NOMO-1 treated with DMSO at 0.1 percent for 48 hours (cell line): ENCODE results near the gene ELK3.

Experiments used
- DNase-seq: peaks from one replicate; lab custom pipeline; 2025; ENCODE audit not compliant: unreplicated experiment; lab: John Stamatoyannopoulos, UW

ELK3 gene

GRCh38 chr12:96256672-96257361, 62.6 kb downstream of the ELK3 start:
- no peak for DNase-seq

- no peak for DNase-seq
Measured at GRCh38 chr12:96257550-96258103, 63.5 kb downstream of the ELK3 start.

DNA sequence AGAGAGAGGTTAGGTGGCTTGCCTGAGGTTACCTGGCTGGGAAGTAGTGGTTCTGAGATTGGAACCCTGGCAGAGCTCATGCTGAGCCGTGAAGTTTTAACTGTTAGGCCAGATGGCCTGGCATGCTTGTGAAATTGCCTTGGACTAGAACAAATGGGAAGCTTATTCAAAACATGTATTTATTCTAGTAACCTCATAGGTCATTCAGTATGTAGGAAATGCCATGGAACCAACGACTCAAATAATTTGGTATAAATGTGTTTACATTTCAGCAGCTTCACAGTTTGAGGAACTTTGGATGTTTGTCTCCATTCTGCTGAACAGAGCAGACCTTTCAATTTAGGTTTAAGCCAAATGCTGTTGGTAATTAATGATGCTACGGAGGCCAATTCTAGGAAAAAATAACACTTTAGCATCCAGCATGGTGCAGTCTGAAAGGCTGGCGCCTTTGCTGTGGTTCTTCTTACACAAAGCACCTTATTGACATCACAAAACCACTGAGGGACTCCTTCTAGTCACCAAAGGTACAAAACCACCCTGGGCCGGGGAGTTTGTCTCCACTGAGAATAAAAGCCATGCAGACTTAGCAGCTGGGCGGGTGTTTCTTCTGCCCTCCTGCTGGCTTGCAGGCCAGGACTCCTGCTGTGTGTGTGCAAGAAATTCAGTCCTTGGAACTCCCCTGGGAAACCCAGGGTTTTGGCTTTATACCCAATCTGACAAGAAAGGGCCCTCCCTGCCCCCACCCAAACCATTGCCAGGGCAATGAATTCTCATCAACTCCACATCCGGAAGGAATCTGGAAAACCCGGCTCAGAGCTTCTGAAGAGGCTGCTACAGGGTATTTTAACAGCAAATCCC, 64.2 kb downstream of the ELK3 start:
- DNase-seq: no peak

GRCh38 chr12:96260231-96260630, 66.1 kb downstream of the ELK3 start:
- no peak for DNase-seq

GRCh38 chr12:96260644-96261043, 66.5 kb downstream of the ELK3 start:
- DNase-seq: no peak

DNA sequence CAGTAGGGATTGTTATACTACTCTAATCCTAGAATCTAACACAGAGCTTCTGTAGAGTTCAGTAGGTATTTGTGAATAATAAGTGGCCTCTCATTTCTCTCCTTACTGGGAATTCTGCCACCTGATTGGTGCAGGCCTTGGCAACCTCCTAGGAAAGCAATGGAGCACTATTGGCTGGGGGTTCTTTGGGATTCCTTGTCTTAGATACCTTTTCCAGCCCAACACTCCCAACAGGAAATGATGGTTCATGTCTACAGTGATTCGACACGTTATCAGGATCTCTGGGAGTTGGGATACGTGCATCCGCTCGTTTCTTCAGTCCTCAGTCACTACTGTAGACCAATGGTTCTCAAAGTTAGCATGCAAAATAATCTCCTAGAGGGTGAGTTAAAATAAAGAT, 67.4 kb downstream of the ELK3 start:
- no peak for DNase-seq

DNA sequence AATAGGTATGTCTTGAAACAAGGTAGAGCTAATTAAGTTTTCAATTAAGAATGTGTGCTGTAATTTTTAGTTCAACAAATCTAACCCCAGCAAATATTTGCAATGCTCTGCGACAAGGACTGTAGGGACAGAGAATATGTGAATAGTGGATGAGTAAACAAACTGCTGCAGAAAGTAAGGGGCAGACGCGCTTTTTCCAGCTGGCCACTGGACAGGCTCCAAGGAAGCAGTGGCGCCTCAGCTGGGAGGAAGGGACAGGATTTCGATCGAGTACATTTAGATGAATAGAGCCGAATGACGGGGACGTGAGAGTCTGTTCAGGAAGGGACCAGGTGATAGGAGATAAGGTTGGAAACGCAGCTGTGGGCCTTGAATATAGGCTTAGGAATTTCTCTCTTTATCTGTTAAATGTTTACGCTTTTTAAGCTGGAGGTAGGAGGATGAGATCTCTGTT, 69.3 kb downstream of the ELK3 start:
- DNase-seq: no peak

GRCh38 chr12:96265400-96265799, 71.2 kb downstream of the ELK3 start:
- no peak for DNase-seq

DNA sequence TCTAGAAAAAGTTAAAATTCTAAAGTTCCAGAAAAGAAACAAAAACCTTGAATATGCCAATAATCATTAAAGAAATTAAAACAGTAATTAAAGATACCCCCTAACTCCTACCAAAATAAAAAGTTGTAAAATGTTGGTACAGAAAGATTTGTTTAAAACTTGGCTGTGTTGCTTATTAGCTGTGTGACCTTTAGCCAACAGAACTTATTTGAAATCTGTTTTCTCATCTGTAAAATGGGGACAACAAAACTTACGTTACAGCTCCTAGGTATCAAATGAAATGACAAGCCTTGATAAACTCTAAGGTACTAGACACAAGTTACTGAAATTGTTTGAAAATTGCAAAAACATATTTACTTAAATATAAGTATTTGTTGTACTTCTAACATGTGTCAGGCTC, 71.7 kb downstream of the ELK3 start:
- no peak for DNase-seq

DNA sequence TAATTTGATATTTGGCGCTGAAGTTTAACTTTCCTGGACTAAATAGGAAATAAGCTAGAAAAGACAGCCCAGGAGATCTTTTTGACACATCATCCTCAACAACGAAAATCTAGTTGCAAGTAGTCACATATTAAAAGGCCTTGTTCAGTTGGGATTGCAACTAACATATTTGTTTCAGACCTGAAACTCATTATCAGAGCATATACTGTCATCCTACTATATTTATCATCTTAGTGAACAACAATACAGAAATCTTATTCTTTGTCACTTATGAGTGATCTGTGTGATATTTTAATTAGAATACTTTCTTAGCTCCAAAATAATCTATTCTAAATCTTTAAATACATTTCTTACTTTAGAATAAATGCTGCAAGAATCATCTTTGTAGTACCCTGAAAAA, 72.1 kb downstream of the ELK3 start:
- no peak for DNase-seq

DNA sequence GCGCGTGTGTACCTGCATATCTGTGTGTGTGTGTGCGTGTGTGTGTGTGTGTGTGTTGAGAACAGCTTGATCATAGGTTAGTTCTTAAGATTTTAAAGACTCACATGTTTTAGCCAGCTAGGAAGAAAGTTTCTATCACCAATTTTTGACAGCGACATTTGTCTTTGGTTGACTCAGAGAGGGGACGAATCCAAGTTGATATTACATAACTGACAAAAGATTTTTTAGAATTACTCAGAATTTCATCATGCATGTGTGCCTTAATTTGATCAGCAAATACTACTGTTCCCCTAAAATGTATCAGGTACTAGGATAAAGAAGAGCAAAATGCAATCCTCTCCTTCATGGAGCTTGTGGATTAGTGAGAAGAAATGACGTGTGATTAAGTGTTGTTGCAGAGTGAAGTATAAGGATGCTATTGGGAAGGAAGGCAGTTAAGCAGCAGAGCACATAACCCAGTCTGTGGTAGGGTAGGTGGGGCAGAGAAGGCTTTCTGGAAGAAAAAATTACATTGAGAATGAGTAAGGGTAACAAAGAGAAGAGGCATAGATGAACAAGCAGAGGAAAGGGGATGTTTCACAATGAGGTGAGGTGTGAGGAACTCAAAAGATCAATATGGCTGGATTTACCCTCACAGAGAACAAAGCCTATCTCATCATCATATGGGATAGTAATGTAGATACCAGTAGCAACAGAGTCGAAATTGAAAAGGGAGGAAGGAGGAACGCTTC, 77.5 kb downstream of the ELK3 start:
- DNase-seq: no peak

DNA sequence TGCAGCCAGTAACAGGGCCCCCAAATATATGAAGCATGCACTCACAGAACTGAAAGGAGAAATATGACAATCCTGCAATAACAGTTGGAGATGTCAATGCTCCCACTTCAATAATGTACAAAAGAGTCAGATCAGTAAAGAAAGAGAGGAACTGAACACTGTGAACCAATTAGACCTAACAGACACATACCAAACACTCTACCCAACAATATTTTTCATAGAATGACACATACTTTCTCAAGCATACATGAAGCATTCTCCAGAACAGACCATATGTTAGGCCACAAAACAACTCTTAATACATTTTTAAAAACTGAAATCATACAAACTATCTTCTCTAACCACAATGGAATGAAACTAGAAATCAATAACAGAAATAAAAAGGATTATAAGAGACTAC, 80.2 kb downstream of the ELK3 start:
- no peak for DNase-seq

DNA sequence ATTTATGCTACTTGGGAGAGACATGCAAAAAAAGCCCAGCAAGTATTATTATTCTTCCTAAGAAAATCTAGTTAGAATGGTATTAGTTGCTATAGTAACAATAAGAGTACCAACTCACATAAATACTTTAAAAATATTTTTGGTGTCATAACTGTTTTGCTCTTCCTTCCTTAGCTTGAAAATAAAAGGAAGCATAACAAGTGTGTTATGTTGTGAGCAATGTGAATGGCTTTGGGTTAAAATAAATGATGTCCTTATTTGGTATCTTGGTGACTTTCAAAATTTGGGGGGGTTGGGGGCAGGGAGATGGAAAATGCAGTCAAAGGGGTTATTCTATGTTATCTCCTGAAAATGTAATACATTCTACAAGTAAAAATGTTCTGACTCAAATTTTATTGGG, 91.0 kb downstream of the ELK3 start:
- DNase-seq: no peak

- no peak for DNase-seq
Measured at GRCh38 chr12:96289067-96289466, 94.9 kb downstream of the ELK3 start.

DNA sequence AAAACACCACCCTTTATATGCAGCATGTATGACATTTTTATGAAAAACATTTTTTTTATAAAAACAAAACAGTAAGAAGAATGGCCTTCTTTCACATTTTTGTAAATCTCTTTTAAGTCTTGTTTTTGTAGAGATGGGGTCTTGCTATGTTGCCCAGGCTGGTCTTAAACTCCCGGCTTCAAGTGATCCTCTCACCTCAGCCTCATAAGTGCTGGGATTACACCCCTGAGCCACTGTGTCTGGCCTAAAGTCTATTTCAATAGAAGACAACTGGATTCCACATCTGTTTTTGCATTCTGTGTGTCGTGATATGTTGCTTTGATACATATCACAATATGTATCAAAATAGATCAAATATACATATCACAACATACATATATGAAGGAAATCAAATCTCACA, 98.9 kb downstream of the ELK3 start:
- no peak for DNase-seq

DNA sequence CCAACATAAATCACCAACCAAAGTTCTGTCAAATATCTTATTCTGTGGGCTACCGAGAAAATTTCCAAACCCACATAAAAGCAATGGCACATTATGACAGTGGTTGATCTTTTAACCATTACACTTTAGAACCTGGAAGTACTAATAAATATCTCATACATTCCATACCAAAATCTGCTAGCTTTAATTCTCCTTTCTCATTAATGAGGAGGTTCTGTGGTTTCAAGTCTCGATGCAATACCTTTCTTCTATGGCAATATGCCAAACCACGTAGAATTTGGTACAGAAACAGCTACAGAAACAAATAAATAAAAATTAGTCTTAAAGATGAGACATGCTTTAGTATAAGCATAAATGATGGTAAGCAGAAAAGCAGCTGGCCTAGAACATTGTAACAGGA, 100.7 kb downstream of the ELK3 start:
- DNase-seq: no peak

- DNase-seq: no peak
Measured at GRCh38 chr12:96295532-96296160, 101.5 kb downstream of the ELK3 start.

DNA sequence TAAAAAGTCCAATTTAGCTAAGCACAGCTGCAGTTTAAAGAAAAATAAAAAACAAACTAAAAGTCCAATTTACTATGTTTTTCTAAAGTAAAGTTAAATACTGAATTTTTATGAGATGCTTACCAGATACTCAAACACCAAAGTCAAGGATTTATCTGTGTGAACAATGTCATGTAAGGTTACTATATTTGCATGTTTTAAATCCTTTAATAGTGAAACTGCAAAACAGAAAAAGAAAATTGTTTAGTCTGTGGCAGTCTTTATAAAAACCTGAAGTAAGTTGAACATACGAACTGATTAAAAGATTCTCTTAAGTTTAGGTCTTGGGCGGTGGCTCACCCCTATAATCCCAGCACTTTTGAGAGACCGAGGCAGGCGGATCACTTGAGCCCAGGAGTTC, 103.3 kb downstream of the ELK3 start:
- DNase-seq: no peak

DNA sequence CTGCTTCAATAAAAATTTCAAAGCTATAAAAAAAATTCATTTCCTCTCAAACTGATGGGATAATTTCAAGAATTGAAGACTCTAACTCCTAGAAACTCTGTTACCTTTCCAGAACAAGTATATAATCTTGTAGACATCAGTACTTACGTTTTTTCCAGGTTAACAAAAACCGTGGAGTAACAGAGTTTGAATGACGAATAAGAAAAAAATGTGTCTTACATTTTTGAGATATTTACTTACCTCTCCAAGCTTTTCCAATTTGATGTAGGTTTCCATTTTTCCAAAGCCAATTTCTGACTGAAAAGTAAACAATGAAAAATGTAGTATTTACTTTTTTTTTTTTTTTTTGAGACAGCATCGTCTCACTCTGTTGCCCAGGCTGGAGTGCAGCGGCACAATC, 105.9 kb downstream of the ELK3 start:
- DNase-seq: no peak

DNA sequence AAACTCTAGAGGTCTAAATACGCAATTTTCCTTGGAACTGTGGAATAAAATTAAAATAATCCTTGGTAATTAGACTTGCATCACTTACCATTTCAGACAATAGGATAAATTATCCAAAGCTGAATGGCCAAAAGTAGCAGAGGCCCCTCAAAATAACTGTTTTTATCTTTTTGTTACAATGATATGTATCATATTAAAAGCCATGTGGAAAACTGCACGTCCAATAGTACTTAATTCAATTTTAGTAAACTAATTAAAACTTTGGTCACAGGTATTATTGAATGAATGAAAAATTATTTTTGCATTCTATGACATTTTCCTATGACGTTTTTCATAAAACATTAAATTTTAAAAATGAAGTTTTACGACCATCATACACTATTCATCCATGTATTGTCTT, 107.6 kb downstream of the ELK3 start:
- DNase-seq: no peak

- DNase-seq: no peak
Measured at GRCh38 chr12:96302687-96303310, 108.6 kb downstream of the ELK3 start.
